ENCODE results near the gene GLYR1. TPM values are rescaled to one million over a fixed set of nuclear protein-coding genes. Genes with fewer than 3 reads are reported as not detected.

The GLYR1 gene
- total and polyA plus RNA-seq, 9 of the 15 experiments (the other 6 are each of a cell fraction or from before 2014, with no cell fraction given), result 6.7 to 99.2 (median 60.2) TPM

GRCh38 chr16:4801962-4802658, 45.0 kb downstream of the GLYR1 start, which contains the start of gene ROGDI (continued):
- TF ChIP-seq RBM39 (optimal IDR thresholded peaks at IDR 0.05; ENCODE audit: low read depth, low read length), result no peak
- TF ChIP-seq CTCF (IDR thresholded peaks at IDR 0.05 in 2 of 3, conservative IDR thresholded peaks at IDR 0.05 in 1 of 3; ENCODE audit: insufficient read depth in 2 of 3, low read depth in 1 of 3, low read length in 3 of 3), result no peak
- TF ChIP-seq TAF7 (tag; IDR thresholded peaks at IDR 0.05), result no peak
- TF ChIP-seq PHF8 (IDR thresholded peaks at IDR 0.05; ENCODE audit: borderline replicate concordance, low read length), result peak; percentile 46; the same call in 1 of the 2 replicates
- no peak for TF ChIP-seq HDAC8 (tag; IDR thresholded peaks at IDR 0.05)
- TF ChIP-seq MED1 (CRISPR knock-in tag; IDR thresholded peaks at IDR 0.05; ENCODE audit: borderline replicate concordance), result no peak
- TF ChIP-seq, protein P1, sequence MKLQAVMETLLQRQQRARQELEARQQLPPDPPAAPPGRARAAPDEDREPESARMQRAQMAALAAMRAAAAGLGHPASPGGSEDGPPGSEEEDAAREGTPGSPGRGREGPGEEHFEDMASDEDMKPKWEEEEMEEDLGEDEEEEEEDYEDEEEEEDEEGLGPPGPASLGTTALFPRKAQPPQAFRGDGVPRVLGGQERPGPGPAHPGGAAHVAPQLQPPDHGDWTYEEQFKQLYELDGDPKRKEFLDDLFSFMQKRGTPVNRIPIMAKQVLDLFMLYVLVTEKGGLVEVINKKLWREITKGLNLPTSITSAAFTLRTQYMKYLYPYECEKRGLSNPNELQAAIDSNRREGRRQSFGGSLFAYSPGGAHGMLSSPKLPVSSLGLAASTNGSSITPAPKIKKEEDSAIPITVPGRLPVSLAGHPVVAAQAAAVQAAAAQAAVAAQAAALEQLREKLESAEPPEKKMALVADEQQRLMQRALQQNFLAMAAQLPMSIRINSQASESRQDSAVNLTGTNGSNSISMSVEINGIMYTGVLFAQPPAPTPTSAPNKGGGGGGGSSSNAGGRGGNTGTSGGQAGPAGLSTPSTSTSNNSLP (IDR thresholded peaks at IDR 0.05; ENCODE audit: borderline replicate concordance, low read depth, low read length), result no peak
- TF ChIP-seq HNRNPLL (IDR thresholded peaks at IDR 0.05; ENCODE audit: low read depth, low read length, poor library complexity, severe bottlenecking), result peak; percentile 25
- no peak for TF ChIP-seq FOSL1 (tag; conservative IDR thresholded peaks at IDR 0.05)
- TF ChIP-seq ZZZ3 (IDR thresholded peaks at IDR 0.05), result no peak
- TF ChIP-seq SMARCB1 (IDR thresholded peaks at IDR 0.05; ENCODE audit: insufficient read length, low read depth), result no peak
- TF ChIP-seq ETV6 (IDR thresholded peaks at IDR 0.05; ENCODE audit: borderline replicate concordance in 1 of 2, low read depth in 2 of 2, low read length in 1 of 2), result no peak
- no peak for TF ChIP-seq ETV6 (CRISPR knock-in tag; IDR thresholded peaks at IDR 0.05; ENCODE audit: borderline replicate concordance)
- peak; percentile 84 for TF ChIP-seq ZFX (CRISPR knock-in tag; IDR thresholded peaks at IDR 0.05)
- 0 out of 2 replicates have a peak, but pooled peaks have one; percentile 15 for TF ChIP-seq RFX5 (IDR thresholded peaks at IDR 0.05; ENCODE audit: low read depth, low read length)
- no peak for TF ChIP-seq CREM (IDR thresholded peaks at IDR 0.05; ENCODE audit: low read depth)
- peak in 1 of 2 experiments; percentile 84; a peak in 2 of 4 replicates for TF ChIP-seq ZNF639 (CRISPR knock-in tag; conservative IDR thresholded peaks at IDR 0.05 in 1 of 2, IDR thresholded peaks at IDR 0.05 in 1 of 2)
- TF ChIP-seq STAT5B (CRISPR knock-in tag; IDR thresholded peaks at IDR 0.05), result no peak
- TF ChIP-seq ZNF696 (CRISPR knock-in tag; conservative IDR thresholded peaks at IDR 0.05), result no peak
- TF ChIP-seq NFYB (IDR thresholded peaks at IDR 0.05; ENCODE audit: extremely low read depth, insufficient read length), result no peak
- TF ChIP-seq PHF21A (IDR thresholded peaks at IDR 0.05; ENCODE audit: borderline replicate concordance, low read depth), result 0 out of 2 replicates have a peak, but pooled peaks have one; percentile 30
- TF ChIP-seq ZFPM2 (CRISPR knock-in tag; IDR thresholded peaks at IDR 0.05), result no peak
- TF ChIP-seq ETV1 (tag; conservative IDR thresholded peaks at IDR 0.05; ENCODE audit: low read depth), result no peak
- no peak for TF ChIP-seq MCM3 (IDR thresholded peaks at IDR 0.05)

All from K562 (cell line).